Pancreas (tissue), 10 donors: Measurements from ENCODE around the gene DSCAML1. TPM values are rescaled to one million over a fixed set of nuclear protein-coding genes. Genes with fewer than 3 reads are reported as not detected.

Experiments used
- ATAC-seq, 4 donors: fragments of 200-7000 bp; cut with Tn5 transposase; one replicate each; pipeline versions ENCODE4 v1.8.0 to v1.9.1; 2020; ENCODE audit warnings: mild to moderate bottlenecking in 4 of 4, moderate library complexity in 4 of 4
- DNase-seq, 6 donors: peaks; one replicate each; pipeline ENCODE4 v3.0.0-alpha.2; 2020
- FAIRE-seq: peaks from 2 replicates; lab custom pipeline; 2012; peaks lifted over from hg19 to GRCh38; lab: Jason Lieb, UNC
- H3K27ac ChIP-seq, 4 donors: fragments of 200-600 bp; sonication (generic); 1 replicate in 3 of 4; 2 replicates in 1 of 4; pipeline versions ENCODE4 v1.5.0 to v1.8.0; 2020
- H3K27me3 ChIP-seq, 4 donors: fragments of 200-600 bp; one replicate each; pipeline ENCODE4 v1.8.0; 2021
- H3K36me3 ChIP-seq, 3 donors: fragments of 200-600 bp; sonication (generic) in 1 of 3; one replicate each; pipeline versions ENCODE4 v1.5.0 to v1.8.0; 2020 to 2021
- H3K4me1 ChIP-seq, 3 donors: fragments of 200-600 bp; one replicate each; pipeline ENCODE4 v1.8.0; 2021
- H3K4me3 ChIP-seq, 4 donors: fragments of 200-600 bp; sonication (generic) in 2 of 4; one replicate each; pipeline versions ENCODE4 v1.5.0 to v1.8.0; 2020 to 2021
- H3K9me3 ChIP-seq, 4 donors: fragments of 200-600 bp; one replicate each; pipeline ENCODE4 v1.8.0; 2021
- WGBS, 2 donors: extraction: QIAGEN DNeasy Blood & Tissue Kit; methylation state at CpG; one replicate each; pipeline ENCODE4 v1.1.7; 2013; 5-methylcytosine and 5-hydroxymethylcytosine counted together
- intact Hi-C, 3 donors: fragments of 100-400 bp; cut with DNase I; formaldehyde crosslinking; loops; one replicate each; pipeline versions ENCODE4 v1.11.1 to v1.14.2; 2022
- polyA plus RNA-seq, 2 donors: library from polyadenylated mRNA; stranded (reverse); fragments of 200-250 nt; gene quantifications; one replicate each; pipeline ENCODE4 v1.2.3, GENCODE V29; 2013
- total RNA-seq, 6 donors: library from RNA; stranded (reverse); fragmentation: NEBNext Ultra II Directional in 4 of 6; extraction: Animal tissue kit (Norgen Biotek cat#: 25700) in 4 of 6; gene quantifications; one replicate each; pipeline versions ENCODE4 v1.2.1 to v1.2.4, GENCODE V29; 2021 to 2023
- TF ChIP-seq, protein P1 (sequence below), 4 donors: fragments of 200-600 bp; sonication (generic) in 3 of 4; IDR thresholded peaks; one replicate each; pipeline versions ENCODE4 v1.5.0 to v1.8.0; 2021; ENCODE audit warnings: antibody characterized with exemption in 4 of 4
- donor health status: healthy with polysubstance abuse.
- donor health status: DM: no; HTN: no; CAD: no; lungs with moderate emphysema.
- donor health status: DM: no; HTN: no; CAD: no.
- donor health status: control.
- donor health status: control.
- donor health status: Bipolar disorder and iron deficiency.
- donor health status: DM: yes; HTN: yes; CAD: no.
- donor health status: DM: no; HTN: no; CAD: no.
- donor health status: DM: no; HTN: no; CAD: no.
- donor health status: DM: yes; HTN: yes; CAD: no.

Gene DSCAML1
- total and polyA plus RNA-seq, 8 donors, result 0.69 to 2.7 (median 1.8) TPM

- intact Hi-C loops, result no loop called here
- Histone ChIP-seq H3K27me3 (no peaks in the 10 kb centered on the region), H3K27ac (no peak overlapping the region), H3K36me3 (no peaks in the 10 kb centered on the region), H3K4me1 (no peaks in the 10 kb centered on the region), H3K9me3 (no peaks in the 10 kb centered on the region), H3K4me3 (no peak overlapping the region)
- no peak for FAIRE-seq
- TF ChIP-seq, protein P1, sequence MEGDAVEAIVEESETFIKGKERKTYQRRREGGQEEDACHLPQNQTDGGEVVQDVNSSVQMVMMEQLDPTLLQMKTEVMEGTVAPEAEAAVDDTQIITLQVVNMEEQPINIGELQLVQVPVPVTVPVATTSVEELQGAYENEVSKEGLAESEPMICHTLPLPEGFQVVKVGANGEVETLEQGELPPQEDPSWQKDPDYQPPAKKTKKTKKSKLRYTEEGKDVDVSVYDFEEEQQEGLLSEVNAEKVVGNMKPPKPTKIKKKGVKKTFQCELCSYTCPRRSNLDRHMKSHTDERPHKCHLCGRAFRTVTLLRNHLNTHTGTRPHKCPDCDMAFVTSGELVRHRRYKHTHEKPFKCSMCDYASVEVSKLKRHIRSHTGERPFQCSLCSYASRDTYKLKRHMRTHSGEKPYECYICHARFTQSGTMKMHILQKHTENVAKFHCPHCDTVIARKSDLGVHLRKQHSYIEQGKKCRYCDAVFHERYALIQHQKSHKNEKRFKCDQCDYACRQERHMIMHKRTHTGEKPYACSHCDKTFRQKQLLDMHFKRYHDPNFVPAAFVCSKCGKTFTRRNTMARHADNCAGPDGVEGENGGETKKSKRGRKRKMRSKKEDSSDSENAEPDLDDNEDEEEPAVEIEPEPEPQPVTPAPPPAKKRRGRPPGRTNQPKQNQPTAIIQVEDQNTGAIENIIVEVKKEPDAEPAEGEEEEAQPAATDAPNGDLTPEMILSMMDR (IDR thresholded peaks at IDR 0.05), result no peak
- WGBS, 2 donors, result 79 to 87% methylated on average over 14 of the region's 14 CpGs
- ATAC-seq, result no peak
- no peak for DNase-seq
These were observed 331.6 kb downstream of the DSCAML1 start for GRCh38 chr11:117465236-117465997.

DNA sequence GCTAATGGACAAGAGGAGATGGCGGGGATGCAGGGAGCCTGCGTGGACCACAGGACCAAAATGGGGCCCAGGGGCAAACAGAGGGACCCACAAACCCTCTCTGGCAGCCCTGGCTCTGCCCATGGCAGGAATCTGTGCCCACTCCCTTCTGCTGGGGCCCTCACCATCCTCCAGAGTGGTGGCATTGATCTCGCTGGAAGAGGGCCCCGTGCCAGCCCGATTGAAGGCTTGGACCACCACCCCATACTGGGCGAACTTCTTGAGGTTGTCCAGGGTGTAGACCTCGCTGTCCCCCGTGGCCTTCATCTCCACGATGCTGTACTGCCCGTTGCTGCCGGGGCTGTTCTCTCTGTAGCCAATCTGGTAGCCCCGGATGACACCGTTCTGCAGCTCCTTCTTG, 332.2 kb downstream of the DSCAML1 start:
- Histone ChIP-seq H3K9me3 (no peaks in the 10 kb centered on the region), H3K27me3 (no peaks in the 10 kb centered on the region), H3K27ac (no peak overlapping the region), H3K4me1 (no peaks in the 10 kb centered on the region), H3K4me3 (no peak overlapping the region), H3K36me3 (no peaks in the 10 kb centered on the region)
- intact Hi-C loops, result no loop called here
- ATAC-seq (no peak), FAIRE-seq (no peak), DNase-seq (no peak)
- WGBS, 2 donors, result 87% methylated on average over 13 of the region's 13 CpGs
- TF ChIP-seq, protein P1 (IDR thresholded peaks at IDR 0.05), result no peak

DNA sequence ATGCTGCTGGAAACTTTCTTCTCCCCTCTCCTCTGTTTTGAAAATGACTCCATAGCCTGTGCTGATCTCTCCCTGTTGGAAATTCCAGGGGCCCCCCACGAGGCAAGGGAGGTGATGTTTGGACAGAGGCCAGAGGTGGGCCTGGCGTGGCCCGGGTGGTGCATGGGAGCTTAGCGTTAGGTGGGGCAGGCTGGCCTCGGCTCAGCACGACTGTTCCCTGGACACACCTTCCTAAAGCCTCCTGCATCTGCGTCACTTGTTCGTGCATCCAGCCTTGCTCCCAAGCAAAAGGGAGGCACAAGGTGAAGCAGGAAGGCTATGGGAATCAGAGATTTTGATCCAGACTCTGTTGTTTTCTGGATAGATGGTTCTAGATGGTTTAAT, 334.2 kb downstream of the DSCAML1 start:
- Histone ChIP-seq H3K4me1 (peaks cover 3 to 4% (median 4%) of the 10 kb centered on the region in 3 donors), H3K4me3 (no peak overlapping the region), H3K36me3 (no peaks in the 10 kb centered on the region), H3K9me3 (no peaks in the 10 kb centered on the region), H3K27me3 (no peaks in the 10 kb centered on the region), H3K27ac (no peak overlapping the region)
- TF ChIP-seq, protein P1 (IDR thresholded peaks at IDR 0.05), result no peak
- no peak for FAIRE-seq
- ATAC-seq, result no peak
- 78 to 82% methylated on average over 8 of the region's 8 CpGs for WGBS, 2 donors
- intact Hi-C loops, result no loop called here
- no peak for DNase-seq

DNA sequence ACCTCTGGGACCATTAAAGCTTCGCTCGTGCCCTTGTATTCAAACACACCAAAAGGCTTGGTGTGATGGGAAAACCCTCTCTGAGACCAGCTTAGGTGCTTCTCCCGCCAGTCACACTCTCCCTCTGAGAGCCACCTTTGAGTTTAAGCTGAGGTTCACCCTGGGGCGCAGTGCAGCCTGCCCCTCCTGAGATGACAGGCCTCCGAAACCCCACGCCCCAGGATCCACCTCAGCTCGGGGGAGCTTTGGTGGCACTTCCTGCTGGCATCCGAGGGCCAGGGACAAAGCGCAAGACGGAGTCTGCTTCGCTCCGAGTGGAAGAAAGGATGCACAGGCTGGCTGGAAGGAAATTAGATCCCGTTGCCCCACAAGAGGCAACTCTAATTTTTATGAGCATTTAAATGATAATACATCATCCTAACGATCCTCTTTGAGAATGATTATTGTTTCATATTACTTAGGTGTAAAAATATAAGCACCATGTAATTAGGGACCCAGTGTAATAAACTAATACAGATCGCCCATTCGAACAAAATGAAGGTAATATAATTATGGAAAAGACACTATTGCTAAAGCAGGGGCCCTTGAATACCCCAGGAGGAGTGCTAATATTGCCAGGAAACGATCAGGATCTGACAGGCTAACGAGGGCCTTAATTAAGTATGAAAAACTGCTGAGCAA, 334.7 kb downstream of the DSCAML1 start:
- Histone ChIP-seq H3K27me3 (no peaks in the 10 kb centered on the region), H3K27ac (no peak overlapping the region), H3K36me3 (no peaks in the 10 kb centered on the region), H3K4me1 (peaks cover 8 to 9% (median 9%) of the 10 kb centered on the region in 3 donors), H3K9me3 (no peaks in the 10 kb centered on the region), H3K4me3 (no peak overlapping the region)
- ATAC-seq (no peak), DNase-seq (no peak), FAIRE-seq (no peak)
- TF ChIP-seq, protein P1 (IDR thresholded peaks at IDR 0.05), result no peak
- 77 to 82% methylated on average over 18 of the region's 18 CpGs for WGBS, 2 donors
- intact Hi-C loops, result no loop called here
